Astrocyte of the hippocampus (primary cell): Measurements from ENCODE around the gene CORO6.
A peak's percentile ranks its signal among the peaks of the same experiment; 100 is the strongest.

Experiments used
- DNase-seq: peaks from one replicate; pipeline ENCODE4 v3.0.0; 2011; ENCODE audit warnings: low read depth, low spot score

The CORO6 gene

DNA sequence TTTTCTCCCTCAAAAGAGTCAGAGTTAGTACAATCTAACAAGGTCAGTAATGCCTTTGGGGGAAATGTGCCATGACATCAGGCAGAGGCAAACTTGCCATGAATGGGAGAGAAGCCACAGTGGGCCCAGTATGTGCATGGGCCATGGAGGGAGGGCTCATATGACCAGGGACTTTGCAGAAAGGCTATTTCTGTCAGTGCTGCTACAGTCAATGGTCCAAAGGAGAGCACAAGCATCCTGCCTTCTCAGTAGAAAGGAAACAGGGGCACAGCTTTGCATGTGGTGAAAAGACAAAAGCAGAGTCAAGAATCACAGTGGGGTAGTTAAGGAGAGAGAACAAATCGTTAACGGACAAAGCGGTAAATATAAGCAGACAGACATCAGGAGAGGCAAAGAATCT is 11.2 kb upstream of the CORO6 start:
- no peak for DNase-seq

DNA sequence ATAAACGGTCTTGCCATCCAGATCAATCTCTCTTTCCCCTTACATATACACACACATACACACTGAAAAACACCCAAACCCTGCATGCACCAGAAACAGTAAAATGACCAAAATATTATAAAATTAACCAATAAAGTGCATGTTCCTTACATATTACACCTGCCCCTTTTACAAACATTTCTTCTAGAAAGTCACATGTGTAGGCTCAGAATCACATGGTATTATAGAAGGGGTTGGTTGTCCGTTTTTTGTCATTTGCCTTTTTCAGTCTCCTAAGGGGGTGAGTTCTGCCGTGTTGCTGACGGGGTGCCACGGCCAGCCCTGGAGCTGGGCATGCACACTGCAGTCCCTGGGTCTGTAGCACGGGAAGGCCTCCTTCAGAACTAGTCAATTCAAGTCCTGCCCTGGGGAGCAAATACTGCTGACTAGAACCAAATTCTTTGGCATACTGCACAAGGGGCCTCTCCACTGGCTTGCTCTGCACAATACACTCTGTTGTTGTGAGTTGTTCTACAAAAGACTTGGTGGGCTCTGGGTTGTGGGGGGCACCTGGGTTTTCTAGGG is 8.0 kb upstream of the CORO6 start:
- DNase-seq: no peak

DNA sequence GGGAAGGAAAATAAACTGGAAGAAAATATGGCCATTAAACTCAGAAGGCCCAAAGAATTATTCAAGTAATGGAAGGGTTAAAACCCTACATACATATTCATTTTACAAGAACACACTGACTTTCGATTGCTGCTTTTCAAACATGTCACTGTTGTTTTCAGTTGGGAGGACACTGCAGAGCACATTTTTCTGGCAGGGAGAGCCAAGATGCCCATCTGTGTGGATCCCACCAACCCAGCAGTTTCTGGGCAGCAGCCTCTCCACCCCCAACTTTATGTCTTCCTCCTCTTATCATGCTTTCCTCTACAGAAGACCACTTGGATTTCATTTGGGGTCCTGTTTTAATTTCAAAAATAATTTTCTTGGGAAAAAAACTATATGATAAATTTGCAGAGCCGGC is 7.1 kb upstream of the CORO6 start:
- no peak for DNase-seq

DNA sequence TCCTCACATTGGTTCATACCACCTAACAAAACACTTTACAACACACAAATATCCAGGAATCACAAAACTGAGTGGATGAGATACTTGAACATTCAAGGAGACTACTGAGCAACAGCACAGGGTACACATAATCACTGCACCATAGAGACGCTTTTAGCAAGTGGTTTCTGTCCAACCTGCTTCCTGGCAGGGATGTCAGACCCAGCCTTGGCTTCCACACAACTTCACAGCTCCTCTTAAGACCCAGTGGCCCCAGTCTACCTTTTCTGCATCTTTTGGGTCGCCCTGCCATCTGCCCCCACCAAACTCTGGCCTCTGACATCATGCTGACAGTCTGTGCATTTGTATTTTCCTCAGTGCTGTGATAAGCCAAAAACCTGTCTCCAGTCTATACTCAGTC is 5.9 kb upstream of the CORO6 start:
- DNase-seq: no peak

DNA sequence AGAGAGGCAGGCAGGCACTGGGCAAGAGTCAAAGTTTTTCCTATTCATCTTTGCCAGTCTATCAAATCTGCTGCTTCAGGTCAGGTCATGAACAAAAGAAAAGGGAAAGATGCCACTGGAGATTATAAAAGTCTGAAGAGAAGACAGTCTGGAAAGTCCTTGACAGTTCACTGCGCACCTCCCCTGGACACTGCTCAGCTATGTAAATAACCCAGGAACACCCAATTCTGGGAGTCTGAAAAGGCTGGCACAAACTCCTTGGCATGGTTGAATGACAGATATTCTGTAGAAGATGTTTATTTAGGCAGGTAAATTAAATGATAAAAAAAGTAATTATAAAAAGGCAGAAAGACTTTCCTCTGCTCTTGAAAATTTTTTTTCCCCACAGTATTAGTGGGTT is 5.2 kb upstream of the CORO6 start:
- no peak for DNase-seq

DNA sequence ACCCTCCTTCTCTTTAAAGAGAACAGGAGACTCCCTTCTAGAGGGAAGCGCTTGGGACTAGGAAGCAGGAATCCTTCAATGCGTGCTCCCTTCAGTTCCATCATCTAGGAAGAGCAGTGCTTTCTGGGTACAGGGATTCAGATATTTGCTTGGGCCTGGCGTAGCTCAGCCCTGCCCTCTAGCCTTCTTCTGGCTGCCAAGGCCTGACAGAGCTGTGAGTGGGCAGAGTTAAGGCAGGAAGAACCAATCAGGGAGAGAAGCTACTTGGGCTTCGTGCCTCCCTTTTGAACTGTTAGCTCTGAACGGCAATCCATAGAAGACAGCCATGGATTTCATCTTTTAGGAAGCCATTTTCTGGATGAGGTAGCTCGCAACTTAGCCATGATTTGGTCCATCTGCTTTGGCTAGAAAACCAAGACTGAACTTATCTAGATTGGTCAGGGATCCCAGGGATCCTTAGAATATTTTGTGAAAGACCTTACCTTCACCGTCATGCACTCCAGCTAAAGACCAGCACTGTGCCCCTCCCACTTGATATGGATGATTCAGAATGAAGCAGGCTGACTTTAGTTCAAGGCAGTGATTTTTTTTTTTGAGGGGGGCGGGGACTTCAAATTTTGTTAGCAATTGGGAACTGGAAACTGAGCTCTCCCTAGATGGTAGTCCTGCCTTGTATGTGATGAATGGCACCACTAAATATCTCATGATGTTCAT is 2.5 kb upstream of the CORO6 start:
- no peak for DNase-seq

DNA sequence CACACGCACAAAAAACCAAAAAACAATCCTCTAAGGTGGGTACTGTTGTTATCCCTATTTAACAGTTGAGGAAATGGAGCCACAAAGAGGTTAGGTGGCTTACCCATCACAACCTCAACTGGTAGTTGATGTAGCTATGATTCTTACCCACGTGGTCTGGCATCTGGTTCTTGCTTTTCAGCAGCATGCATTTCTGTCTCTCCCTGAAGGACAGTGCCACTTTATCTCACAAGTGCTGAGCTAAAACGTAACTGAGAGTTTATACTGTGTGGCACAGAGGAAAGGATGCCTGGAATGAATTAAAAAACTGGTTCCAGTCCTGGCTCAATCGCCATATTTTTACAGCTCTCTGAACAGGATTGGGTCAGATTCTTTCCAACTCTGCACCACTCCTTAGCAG is 1.9 kb upstream of the CORO6 start:
- no peak for DNase-seq

DNA sequence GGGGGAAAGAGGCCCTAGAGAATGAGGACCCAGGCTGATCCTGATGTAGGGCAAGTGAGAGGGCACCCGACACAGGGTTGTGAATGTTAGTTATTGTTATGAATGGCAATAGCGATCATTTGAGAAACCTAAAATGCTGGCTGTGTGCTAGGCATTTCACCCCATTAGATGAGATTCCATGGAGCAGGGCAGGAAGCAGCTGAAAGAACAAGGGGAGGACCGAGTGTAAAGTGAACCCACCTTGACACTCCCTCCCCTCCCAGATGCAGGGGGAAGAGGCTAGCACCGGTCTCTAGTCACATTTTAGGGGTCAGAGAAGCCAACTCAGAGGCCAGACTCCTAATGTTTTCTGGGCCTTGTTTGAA is 553 bp upstream of the CORO6 start:
- DNase-seq: no peak

DNA sequence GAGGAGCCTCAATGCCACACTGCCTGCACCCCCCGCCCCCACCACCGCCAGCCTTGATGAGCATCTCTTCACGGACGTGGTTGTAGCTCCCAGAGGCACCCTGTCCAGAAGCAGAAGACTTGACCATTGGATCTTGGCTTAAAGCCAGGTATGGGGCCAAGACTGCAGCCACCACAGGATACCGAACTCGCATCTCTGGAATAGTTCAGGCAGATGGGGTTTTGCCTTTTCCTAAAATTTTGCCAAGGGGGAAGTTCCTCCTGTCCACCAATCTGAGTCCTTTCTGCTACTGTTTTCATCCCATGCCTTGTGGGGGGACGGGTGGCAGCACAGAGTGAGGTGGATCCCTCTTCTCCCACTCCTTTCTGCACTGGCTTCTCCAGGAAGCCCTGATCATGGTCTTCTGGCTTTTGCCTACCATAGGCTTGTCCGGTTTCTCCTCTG is 939 bp downstream of the CORO6 start:
- DNase-seq: no peak

DNA sequence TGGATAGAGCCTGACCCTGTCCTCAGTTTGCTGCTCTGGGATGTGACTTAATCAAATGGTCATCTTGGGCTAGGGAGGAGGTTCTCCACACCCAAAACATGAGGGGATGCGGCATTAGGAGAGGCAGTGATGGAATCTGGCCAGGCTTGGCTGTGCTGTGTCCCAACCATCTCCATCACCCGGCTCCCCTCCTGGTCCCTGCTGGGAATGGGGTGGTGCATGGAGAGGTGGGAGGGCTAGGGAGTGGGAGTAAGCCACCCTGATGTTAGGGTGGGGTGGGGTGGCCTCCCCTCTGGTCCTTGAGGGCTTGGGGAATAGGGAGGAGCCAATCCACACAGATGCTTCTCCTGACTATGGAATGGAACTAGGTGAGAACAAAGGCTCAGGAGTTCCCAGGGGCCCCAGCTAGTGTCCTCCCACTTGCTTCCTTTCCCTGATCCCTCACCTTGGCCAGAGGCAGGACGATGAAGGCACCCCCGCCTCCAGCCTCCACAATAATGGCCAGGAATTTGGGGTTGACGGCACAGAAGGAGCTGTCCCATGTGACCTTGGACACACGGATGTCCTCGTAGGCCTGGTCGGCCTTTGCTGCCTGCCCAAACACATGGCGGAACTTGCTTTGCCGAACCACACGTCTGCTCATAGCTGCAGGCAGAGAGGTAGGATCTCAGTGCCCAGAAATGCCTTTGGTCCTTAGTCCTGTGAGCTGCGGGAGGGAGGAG is 1.8 kb downstream of the CORO6 start:
- no peak for DNase-seq

DNA sequence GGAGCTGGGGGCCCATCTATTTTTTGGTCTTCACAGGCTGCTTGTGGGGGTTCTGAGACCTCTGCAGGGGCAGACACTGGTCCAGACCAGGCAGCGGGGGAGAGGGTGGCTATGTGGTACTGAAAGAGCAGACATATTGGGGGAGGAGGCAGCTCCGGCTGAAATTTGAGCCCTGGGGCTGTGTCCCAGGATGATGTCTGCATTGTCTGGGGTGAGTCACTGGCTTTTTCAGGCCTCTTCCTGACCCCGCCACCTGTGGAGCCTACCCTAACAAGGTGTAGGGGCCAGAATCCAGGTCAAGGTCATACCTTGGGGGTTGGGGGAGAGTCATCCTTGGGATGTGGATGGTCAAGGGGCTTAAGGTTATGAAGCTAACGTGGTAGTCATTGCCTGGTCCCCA is 2.4 kb downstream of the CORO6 start:
- DNase-seq: no peak

DNA sequence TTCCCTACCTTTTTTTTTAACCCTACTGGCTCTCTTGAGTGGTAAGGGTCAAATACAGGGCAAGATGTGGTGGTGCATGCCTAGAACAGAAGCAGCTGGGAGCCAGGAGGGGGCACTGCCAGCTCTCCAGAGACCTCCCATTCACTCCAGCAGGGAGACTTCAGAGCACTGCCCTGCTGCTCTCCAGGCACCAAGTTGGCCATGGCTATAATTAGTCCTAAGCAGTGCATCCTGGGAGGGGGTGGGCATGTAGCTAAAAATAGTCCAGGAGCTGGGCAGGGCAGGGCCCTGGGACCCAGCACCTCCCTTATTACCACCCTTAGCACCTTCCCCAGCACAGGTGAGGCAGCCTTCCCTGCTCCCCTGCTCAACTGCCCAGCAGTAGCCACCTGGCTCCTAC is 3.5 kb downstream of the CORO6 start:
- peak; percentile 65 for DNase-seq

DNA sequence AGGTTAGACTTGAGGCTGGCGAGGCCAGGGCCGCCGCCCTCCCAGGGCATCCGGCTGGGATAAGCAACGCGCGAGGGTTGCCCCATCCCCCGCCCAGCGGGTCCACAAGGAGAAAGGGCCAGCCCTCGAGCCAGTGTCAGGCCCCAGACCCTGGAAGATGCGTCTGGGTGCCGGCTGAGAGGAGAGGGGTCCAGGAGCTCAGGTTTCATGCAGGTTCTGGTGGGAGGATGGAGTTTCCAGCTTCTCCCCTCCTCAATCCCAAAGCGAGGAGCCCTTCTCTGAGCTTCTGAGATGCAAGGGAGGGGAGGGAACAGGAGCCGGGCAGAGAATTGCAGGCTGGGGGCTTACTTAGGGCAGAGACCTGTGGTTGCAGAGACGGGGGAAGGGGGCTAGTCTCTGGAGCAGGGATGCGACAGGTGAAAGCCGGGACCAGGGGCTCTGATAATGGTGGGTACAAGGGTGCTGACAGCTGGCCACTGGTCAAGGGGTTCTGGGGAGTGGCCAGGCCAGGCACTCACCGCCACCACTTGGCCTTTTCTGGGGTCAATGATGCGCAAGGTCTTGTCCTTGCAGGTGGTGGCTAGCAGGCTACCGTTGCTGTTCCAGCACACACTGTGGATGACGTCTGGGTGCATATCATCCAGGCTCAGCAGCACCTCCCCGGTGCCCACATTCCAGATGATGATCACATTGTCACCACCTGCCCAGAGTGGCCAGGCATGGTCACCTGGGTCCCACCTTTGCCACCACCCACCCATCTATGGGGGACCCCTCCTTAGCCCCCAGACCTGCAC is 4.2 kb downstream of the CORO6 start:
- no peak for DNase-seq

DNA sequence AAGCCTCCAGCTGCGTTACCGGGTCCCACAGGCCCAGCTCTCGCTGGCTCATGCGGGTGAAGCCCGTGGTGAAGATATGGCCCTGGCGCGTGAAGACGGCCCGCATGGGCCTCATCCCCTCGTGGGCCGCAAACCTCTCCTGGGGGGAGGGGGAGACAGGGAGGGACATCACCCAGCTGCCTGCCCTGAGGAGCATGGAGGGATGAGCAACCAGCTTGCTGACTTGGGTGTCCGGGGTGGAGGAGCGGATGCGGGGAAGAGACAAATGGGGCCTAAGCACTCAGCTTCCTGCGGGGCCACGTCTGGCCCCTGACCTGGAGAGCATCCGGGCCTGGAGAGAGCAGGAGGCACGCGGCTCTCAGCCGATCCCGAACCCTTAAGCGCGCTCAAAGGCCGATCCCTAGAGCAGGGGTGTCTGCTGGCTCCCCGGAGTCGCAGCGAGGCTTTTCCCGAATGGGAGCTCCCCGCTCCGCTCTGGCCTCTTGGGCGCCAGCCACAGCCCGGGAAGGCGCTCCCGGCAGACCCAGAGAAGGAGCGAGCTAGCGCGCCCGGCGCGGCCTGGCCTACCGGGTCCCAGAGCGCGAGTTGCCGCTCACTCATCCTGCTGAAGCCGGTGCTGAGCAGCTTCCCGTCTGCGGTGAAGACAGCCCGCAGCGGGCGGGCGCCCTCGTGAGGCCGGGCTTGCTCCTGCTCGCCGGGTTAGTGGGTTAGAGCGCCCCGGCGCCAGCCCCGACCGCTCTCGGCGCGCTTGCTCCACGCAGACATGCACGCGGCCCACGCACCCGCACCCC is 5.0 kb downstream of the CORO6 start:
- peak; percentile 81 for DNase-seq

DNA sequence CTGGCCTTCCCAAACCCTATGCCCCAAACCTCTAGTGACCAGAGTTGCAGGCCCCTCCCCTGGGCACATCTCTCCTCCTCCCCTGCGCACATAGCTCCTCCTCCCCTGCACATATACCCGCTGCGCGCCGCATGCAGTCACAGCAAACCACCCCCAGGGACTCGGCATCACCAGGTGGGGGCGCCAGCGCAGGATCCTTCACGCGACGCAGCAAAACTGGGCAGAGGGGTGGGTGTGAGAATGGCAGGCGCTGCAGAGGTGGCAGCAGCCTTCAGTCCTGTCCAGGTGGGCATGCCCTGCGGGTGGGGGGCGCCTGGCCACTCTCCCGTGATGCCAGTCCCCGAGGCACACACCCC is 5.6 kb downstream of the CORO6 start:
- DNase-seq: peak; percentile 85

DNA sequence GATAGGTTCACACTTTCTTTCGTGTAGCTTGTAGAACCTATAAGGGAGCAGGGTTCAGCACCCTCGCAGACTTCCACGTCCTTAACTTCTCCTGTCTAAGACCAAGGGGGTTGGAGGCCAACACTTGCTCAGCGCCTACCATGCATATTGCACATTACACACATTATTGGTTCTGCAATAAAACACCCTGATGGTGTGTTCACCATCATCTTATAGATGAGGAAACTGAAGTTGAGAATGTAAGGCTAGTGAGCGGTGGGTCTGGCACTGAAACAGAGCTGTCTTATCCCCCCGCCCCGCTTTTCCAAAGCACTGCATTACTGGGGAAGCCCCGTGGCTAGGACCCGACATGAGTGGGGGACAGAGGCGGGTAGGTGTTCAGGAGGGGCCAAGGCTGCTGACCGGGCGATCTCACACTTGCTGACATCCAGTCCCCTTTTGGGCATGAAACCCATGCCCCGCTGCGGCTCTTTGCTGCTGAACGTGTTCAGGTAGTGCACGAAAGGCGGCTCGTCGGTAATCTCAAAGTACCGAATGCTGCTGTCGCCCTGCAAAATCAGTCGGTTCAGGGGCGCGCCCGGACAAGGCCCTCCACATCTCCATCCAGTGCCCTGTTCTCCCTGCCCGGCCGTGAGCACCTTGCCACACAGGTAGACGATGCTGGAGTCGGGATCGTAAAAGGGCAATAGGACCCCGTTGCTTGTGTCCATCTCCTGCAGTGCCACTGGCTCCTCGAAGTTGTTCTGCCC is 6.2 kb downstream of the CORO6 start:
- no peak for DNase-seq

DNA sequence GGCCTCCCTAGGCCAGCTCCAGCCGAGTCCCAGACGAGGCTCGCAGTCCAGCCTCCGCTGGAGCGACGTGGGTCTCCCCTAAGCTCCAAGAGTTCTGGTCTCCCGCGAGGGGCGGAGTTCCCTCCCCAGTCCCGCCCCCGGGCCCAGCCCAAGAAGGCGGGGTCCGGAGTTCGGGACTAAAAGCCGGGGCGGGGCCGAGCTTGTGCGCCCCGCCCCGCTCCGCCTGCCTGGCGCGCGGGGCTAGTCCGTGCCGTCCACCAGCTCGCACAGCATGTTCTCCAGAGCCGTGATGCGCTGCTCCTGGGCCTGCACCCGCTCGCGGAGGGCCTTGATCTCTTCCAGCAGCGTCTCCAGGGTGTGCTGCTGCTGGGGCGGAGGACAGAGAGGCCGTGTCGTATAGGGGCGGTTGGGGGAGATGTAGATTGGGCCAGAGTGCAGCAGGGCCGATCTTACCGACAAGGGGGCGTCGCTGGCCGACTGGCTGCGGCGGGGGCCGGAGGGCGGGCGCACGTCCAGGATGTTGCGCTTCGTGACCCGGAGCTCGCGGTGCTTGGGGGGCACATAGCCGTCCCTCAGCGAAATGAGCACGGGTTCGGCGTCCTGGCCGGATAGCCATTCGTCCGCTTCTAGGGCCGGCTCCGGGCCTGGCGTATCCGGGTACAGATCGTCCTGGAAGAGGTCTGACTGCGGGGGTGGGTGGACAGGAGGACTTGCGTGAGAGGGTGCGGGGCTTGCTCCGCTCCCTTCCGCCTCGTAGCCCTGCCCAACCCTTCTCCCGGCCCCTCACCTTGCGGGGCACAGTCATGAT is 7.0 kb downstream of the CORO6 start:
- peak; percentile 90 for DNase-seq

DNA sequence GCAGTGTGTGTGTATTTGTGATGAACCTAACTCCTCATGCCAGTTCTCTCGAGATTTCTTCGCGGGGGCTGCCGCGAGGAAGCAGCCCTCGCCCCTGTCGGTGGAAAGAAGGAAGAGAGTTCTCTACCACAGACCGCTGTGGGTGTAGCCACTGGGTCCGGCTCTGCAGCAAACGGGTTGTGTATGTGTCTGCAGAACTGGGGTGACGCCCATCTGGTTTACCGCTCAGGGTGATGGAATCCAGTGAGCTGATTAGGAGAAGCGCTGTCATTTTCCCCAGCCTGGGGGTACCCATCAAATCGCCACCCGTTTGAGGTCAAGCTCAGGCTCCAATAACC is 7.7 kb downstream of the CORO6 start:
- DNase-seq: no peak

DNA sequence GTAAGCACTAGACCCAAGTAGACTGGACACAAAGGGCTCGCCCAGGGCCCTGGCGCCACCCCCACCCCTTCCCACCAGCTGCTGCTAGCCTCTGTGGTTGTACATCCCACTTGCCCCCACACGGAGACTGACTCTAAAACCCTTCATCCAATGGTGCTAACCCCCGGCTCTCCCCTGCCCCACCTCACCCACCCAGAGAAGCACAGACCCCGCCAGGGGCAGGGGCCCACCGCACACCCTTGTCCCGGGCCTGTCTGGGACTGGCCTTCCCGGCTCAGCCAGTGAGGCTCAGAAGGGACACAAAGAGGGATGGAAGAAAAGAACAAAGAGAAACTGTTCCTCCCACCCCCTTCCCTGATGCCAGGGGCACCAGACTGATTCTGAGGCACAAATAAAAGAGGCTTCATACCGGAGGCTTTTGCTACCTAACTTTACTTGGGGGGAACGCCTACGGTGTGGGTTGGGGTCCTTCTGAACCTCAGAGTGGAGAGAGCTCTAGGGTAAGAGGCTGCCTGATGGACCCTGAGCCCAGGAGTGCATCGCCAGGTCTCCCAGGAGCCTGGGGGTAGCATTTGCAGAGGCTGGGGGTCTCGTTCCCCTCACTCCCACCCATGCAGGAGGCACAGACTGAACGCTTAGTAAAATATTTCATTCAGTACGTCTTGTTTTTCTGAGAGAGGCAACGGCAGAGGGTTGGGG is 8.2 kb downstream of the CORO6 start:
- DNase-seq: no peak

DNA sequence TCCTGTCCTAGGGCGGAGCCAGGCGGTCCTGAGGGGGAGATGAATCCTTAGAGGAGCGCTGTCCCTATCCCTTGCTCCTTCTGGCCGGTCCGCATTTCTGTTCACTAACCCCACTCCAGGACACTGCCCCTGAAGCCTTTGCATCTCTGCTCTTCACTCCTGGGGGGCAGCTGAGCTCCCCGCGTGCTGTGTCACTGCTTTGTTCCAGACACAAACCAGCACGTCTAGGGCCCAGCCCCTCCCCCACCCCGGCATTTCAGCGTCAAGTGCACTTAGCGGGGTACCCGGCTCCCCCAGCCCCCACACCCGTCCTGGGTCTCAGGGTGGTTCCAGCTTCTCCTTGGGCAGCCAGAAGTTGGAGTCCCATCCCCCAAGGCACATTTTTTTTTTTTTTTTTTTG is 8.9 kb downstream of the CORO6 start:
- DNase-seq: no peak
